GM21515 (cell line): ENCODE measurements around the gene MEIS2.

Experiments
- ATAC-seq: cut with Tn5 transposase; IDR thresholded peaks from one replicate; pipeline ENCODE4 v1.9.1; 2021; ENCODE audit not compliant: unreplicated experiment

The MEIS2 gene

GRCh38 chr15:36880913-36881460, 219.4 kb downstream of the MEIS2 start:
- ATAC-seq, result no peak

- no peak for ATAC-seq
Measured at GRCh38 chr15:36880224-36880912, 220.0 kb downstream of the MEIS2 start.

GRCh38 chr15:36879568-36880222, 220.7 kb downstream of the MEIS2 start:
- no peak for ATAC-seq

DNA sequence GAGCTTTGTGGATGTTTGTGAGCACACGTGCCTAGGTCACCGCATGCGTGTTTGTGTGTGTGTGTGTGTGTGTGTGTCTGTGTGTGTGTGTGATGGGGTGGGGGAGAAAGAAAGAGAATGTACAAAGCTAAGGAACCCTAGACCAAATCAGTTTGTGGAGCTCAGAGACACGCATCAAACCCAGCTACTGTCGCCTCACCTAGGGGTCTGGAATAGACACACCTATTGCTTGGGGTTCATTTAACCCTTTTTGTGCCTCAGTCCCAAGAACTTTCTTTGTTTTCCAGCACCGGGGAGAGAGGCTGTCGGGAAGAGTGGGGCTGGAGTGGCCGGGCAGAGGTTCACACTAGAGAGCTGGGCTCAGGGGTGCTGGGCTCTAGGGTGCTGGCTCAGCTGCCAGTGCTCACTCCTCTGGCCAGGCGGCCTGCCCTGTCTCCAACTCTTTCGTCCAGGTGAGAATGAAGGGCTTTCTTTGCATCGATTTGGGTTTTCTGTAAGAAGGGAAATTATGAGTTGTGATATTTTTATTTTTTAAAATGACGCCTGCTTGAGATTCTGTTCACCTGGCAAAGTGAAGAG, 221.6 kb downstream of the MEIS2 start:
- no peak for ATAC-seq

GRCh38 chr15:36877796-36878683, 222.3 kb downstream of the MEIS2 start:
- ATAC-seq, result no peak

DNA sequence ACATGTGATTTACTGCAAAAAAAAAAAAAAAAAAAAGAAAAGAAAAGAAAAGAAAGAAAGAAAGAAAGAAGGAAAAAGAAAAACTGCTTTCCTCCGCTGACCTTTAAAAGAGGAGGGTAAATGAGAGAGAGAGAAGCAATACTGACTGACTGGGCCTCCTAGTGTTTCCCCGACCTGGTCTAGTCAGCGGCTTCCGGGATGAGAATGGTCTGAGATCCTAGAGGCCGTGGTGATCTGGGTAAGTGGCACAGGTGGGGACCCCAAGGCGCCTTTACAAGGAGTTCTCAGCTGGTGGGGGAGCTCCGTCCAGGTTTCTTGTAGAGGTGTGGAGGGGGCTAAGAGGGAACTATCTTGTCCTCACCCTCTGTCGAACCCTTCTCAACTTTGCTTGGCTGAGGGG, 223.1 kb downstream of the MEIS2 start:
- no peak for ATAC-seq

DNA sequence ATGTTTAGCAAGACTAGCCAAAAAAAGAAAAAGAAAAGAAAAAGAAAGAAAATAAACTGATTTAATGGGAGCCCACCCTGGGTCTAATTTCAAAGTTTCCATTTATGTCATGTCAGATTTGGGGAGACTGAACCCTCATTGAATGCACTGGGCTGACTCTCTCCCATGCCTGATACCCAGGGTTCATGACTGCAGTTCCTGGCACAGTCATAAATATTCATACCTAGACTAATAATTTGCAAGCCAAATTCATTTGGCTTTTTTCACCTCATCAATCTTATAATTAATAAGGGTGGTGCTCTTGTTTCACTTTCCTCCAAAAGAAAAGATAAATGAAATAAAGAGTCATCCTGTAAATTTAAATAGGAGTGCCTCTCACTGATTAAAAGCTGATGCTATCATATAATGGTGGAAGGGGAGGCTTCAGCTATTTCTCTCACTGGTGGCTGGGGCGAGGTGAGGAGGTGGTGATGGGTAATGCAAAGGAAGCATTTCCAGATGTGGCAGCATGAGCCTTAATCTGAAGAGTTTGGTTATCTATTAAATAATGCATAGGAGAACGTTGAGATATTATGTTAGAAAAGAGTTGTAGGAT, 224.5 kb downstream of the MEIS2 start:
- no peak for ATAC-seq

- no peak for ATAC-seq
Measured at GRCh38 chr15:36874930-36875329, 225.4 kb downstream of the MEIS2 start.

DNA sequence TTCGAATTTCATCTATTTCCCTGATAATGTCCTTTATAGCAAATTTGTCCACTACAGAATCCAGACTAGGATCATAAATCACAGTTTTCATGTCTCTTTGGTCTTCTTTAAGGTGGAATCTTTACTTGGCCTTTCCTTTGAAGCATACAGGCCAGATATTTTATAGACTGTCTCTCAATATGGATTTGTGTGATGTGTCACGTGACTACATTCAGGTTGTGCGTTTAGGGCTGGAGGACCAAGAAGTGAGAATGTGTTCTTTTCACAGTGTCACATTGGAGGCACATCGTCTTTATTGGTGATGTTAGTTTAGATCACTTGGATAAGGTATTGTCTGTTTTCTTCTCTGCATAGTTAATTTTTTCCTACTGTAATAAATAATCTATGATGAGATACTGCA, 232.9 kb downstream of the MEIS2 start:
- no peak for ATAC-seq

- no peak for ATAC-seq
Measured at GRCh38 chr15:36866896-36867295, 233.5 kb downstream of the MEIS2 start.

- ATAC-seq, result no peak
Measured at GRCh38 chr15:36863570-36863969, 236.8 kb downstream of the MEIS2 start.

- ATAC-seq, result no peak
Measured at GRCh38 chr15:36860792-36861191, 239.6 kb downstream of the MEIS2 start.

DNA sequence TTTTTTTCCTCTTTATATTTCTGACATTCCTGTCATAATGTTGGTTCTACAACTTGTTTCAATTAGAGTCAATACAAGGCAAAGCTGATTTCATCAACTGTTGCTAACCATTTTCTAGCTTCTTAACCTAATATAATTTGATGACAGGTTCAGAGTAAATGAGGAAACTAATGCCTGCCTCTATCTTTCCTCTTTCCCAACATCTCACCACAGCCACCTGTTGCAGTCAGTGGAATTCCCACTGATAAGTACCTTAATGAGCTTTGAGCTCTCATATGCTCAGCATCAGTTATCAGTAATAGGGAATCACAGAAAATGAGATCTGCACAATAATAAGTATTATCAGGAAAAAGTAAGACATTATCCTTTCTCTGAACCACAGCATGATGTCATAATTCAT, 241.9 kb downstream of the MEIS2 start:
- no peak for ATAC-seq

DNA sequence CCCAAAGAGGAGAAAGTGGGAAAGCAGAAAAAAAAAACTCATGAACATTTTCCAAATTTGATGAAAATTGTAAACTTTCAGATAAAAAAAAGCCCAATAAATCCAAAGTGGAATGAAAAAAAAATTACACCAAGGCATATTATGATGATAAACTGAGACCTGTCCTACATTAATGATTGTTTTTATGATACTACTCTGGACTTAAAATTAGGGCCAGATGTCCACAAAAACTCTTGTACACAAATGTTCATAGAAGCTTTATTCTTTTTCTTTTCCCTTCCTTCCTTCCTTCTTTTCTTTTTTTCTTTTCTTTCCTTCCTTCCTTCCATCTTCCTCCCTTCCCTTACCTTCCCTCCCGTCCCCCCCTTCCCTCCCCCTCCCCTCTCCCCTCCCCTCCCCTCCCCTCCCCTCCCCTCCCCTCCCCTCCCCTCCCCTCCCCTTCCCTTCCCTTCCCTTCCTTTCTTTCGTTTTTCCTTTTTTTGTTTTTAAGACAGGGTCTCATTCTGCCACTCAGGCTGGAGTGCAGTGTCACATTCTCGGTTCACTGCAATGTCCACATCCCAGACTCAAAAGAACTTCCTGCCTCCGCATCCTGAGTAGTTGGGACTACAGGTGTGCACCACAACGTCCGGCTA, 243.9 kb downstream of the MEIS2 start:
- no peak for ATAC-seq

DNA sequence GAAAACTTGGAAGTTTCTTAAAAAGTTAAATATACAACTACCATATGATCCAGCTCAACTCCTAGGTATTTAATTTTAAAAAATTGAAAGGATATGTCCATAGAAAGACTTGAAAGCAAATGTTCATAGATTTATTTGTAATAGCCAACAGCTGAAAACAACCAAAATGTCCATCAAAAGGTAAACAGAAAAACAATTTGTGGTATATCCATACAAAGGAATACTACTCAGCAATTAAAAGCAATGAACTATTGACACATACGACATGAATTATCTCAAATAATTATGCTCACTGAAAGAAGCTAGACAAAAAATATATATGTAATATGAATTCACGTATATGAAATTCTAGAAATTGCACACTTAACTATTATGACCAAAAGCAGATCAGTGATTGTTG, 249.5 kb downstream of the MEIS2 start:
- ATAC-seq, result no peak

DNA sequence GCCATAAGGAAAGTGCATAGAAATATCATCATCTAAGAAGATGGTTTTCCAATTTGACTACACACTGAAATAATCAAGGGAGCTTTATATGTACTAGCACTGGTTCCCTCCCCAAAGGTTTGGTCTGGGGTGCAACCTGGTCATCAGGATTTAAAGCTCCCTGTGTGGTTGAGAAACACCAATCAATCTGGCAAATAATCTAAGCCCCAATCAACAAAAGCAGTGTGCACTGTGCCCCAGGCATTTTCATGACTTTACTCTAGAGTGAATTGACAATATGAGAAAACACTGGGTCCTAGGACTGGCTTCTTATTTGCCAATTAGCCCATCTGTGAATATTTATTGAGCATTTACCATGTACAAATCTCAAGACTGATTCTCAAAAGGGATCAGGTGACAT, 255.1 kb downstream of the MEIS2 start:
- ATAC-seq, result no peak

- no peak for ATAC-seq
Measured at GRCh38 chr15:36844534-36844998, 255.8 kb downstream of the MEIS2 start.

DNA sequence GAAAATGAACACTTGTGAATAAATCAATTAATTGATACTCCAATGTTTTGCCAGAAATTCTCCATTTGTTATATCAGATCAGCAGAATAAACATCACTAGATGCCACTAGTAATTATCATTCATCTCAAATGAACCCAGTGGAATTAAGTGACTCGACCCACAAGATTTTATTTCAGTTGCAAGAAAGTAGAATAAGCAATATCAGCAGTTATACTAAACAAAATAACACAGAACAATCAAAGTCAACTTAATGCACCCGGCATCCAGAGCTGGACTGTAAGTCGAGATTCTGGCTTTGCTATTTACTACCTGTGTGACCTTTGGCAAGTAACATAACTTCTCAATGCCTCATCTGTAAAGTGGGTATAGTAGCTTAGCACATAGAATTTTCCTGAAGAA, 256.5 kb downstream of the MEIS2 start:
- ATAC-seq, result no peak

- no peak for ATAC-seq
Measured at GRCh38 chr15:36841193-36841592, 259.2 kb downstream of the MEIS2 start.
